ENCODE data around the gene JAKMIP1.

The JAKMIP1 gene

GRCh38 chr4:6027392-6027791 lies 173.0 kb downstream of the JAKMIP1 start:
- Histone ChIP-seq H3K4me1 (ENCODE audit: control insufficient read depth, insufficient read depth, low read length) (0 out of 2 replicates have a peak, but pooled peaks cover 1% of the 10 kb centered on the region), H3K27me3 (ENCODE audit: control insufficient read depth, insufficient read depth, low read length) (no peaks in the 10 kb centered on the region), H3K4me3 (ENCODE audit: low read length) (no peak overlapping the region), H3K27ac (ENCODE audit: low read length) (no peak overlapping the region), H3K9me3 (ENCODE audit: control insufficient read depth, insufficient read depth, low read length) (no peaks in the 10 kb centered on the region), H3K36me3 (ENCODE audit: control insufficient read depth, insufficient read depth, low read length) (no peaks in the 10 kb centered on the region)
- no peak for DNase-seq (ENCODE audit: low read depth, low spot score)
- WGBS (ENCODE audit: insufficient coverage, insufficient read length), result no CpG with 5 or more reads among the region's 9 CpGs

GRCh38 chr4:6024313-6024960 lies 175.9 kb downstream of the JAKMIP1 start:
- WGBS (ENCODE audit: insufficient coverage, insufficient read length), result no CpG with 5 or more reads among the region's 20 CpGs
- DNase-seq (ENCODE audit: low read depth, low spot score), result no peak

GRCh38 chr4:6023731-6024130 lies 176.6 kb downstream of the JAKMIP1 start:
- 100% methylated on average over 3 of the region's 10 CpGs for WGBS (ENCODE audit: insufficient coverage, insufficient read length)
- Histone ChIP-seq H3K27ac (ENCODE audit: low read length) (no peak overlapping the region), H3K27me3 (ENCODE audit: control insufficient read depth, insufficient read depth, low read length) (no peaks in the 10 kb centered on the region), H3K36me3 (ENCODE audit: control insufficient read depth, insufficient read depth, low read length) (no peaks in the 10 kb centered on the region), H3K9me3 (ENCODE audit: control insufficient read depth, insufficient read depth, low read length) (no peaks in the 10 kb centered on the region), H3K4me1 (ENCODE audit: control insufficient read depth, insufficient read depth, low read length) (no peaks in the 10 kb centered on the region), H3K4me3 (ENCODE audit: low read length) (no peak overlapping the region)
- no peak for DNase-seq (ENCODE audit: low read depth, low spot score)

More at GRCh38 chr4:6024313-6024960, 175.9 kb downstream of the JAKMIP1 start:
- Histone ChIP-seq H3K9me3 (ENCODE audit: control insufficient read depth, insufficient read depth, low read length) (no peaks in the 10 kb centered on the region), H3K36me3 (ENCODE audit: control insufficient read depth, insufficient read depth, low read length) (no peaks in the 10 kb centered on the region), H3K27ac (ENCODE audit: low read length) (no peak overlapping the region), H3K27me3 (ENCODE audit: control insufficient read depth, insufficient read depth, low read length) (no peaks in the 10 kb centered on the region), H3K4me3 (ENCODE audit: low read length) (no peak overlapping the region), H3K4me1 (ENCODE audit: control insufficient read depth, insufficient read depth, low read length) (0 out of 2 replicates have a peak, but pooled peaks cover 1% of the 10 kb centered on the region)

GRCh38 chr4:6022607-6023288 lies 177.6 kb downstream of the JAKMIP1 start:
- no peak overlapping the region for H3K27ac ChIP-seq (ENCODE audit: low read length)
- no peaks in the 10 kb centered on the region for H3K9me3 ChIP-seq (ENCODE audit: control insufficient read depth, insufficient read depth, low read length)
- no peaks in the 10 kb centered on the region for H3K36me3 ChIP-seq (ENCODE audit: control insufficient read depth, insufficient read depth, low read length)
- no peak for DNase-seq (ENCODE audit: low read depth, low spot score)
- no peaks in the 10 kb centered on the region for H3K4me1 ChIP-seq (ENCODE audit: control insufficient read depth, insufficient read depth, low read length)
- no peak overlapping the region for H3K4me3 ChIP-seq (ENCODE audit: low read length)
- no CpG with 5 or more reads among the region's 30 CpGs for WGBS (ENCODE audit: insufficient coverage, insufficient read length)
- H3K27me3 ChIP-seq (ENCODE audit: control insufficient read depth, insufficient read depth, low read length), result no peaks in the 10 kb centered on the region

GRCh38 chr4:6021831-6022606 lies 178.3 kb downstream of the JAKMIP1 start:
- no peak for DNase-seq (ENCODE audit: low read depth, low spot score)
- no CpG with 5 or more reads among the region's 20 CpGs for WGBS (ENCODE audit: insufficient coverage, insufficient read length)
- H3K27me3 ChIP-seq (ENCODE audit: control insufficient read depth, insufficient read depth, low read length), result no peaks in the 10 kb centered on the region

GRCh38 chr4:6020613-6021012 lies 179.7 kb downstream of the JAKMIP1 start:
- DNase-seq (ENCODE audit: low read depth, low spot score), result no peak
- Histone ChIP-seq H3K9me3 (ENCODE audit: control insufficient read depth, insufficient read depth, low read length) (no peaks in the 10 kb centered on the region), H3K36me3 (ENCODE audit: control insufficient read depth, insufficient read depth, low read length) (no peaks in the 10 kb centered on the region), H3K27me3 (ENCODE audit: control insufficient read depth, insufficient read depth, low read length) (no peaks in the 10 kb centered on the region), H3K4me1 (ENCODE audit: control insufficient read depth, insufficient read depth, low read length) (no peaks in the 10 kb centered on the region), H3K4me3 (ENCODE audit: low read length) (no peak overlapping the region), H3K27ac (ENCODE audit: low read length) (no peak overlapping the region)
- WGBS (ENCODE audit: insufficient coverage, insufficient read length), result no CpG with 5 or more reads among the region's 8 CpGs

More at GRCh38 chr4:6021831-6022606, 178.3 kb downstream of the JAKMIP1 start:
- H3K4me3 ChIP-seq (ENCODE audit: low read length), result no peak overlapping the region
- no peaks in the 10 kb centered on the region for H3K4me1 ChIP-seq (ENCODE audit: control insufficient read depth, insufficient read depth, low read length)
- H3K27ac ChIP-seq (ENCODE audit: low read length), result no peak overlapping the region
- no peaks in the 10 kb centered on the region for H3K36me3 ChIP-seq (ENCODE audit: control insufficient read depth, insufficient read depth, low read length)
- H3K9me3 ChIP-seq (ENCODE audit: control insufficient read depth, insufficient read depth, low read length), result no peaks in the 10 kb centered on the region

GRCh38 chr4:6019316-6020263 lies 180.8 kb downstream of the JAKMIP1 start:
- Histone ChIP-seq H3K27me3 (ENCODE audit: control insufficient read depth, insufficient read depth, low read length) (no peaks in the 10 kb centered on the region), H3K9me3 (ENCODE audit: control insufficient read depth, insufficient read depth, low read length) (no peaks in the 10 kb centered on the region), H3K4me3 (ENCODE audit: low read length) (no peak overlapping the region), H3K4me1 (ENCODE audit: control insufficient read depth, insufficient read depth, low read length) (no peaks in the 10 kb centered on the region), H3K27ac (ENCODE audit: low read length) (no peak overlapping the region), H3K36me3 (ENCODE audit: control insufficient read depth, insufficient read depth, low read length) (no peaks in the 10 kb centered on the region)
- WGBS (ENCODE audit: insufficient coverage, insufficient read length), result no CpG with 5 or more reads among the region's 22 CpGs
- no peak for DNase-seq (ENCODE audit: low read depth, low spot score)

GRCh38 chr4:6018331-6018730 lies 182.0 kb downstream of the JAKMIP1 start, which contains the start of gene C4orf50:
C4orf50 (minus strand) TSS chr4:6018431.
- no peak within 1 kb of the TSS for H3K4me3 ChIP-seq (ENCODE audit: low read length)
- no peaks in the 10 kb centered on the region for H3K4me1 ChIP-seq (ENCODE audit: control insufficient read depth, insufficient read depth, low read length)
- no CpG with 5 or more reads among the region's 8 CpGs for WGBS (ENCODE audit: insufficient coverage, insufficient read length)
- H3K27ac ChIP-seq (ENCODE audit: low read length), result no peak within 1 kb of the TSS
- no peaks in the 10 kb centered on the region for H3K27me3 ChIP-seq (ENCODE audit: control insufficient read depth, insufficient read depth, low read length)
- H3K36me3 ChIP-seq (ENCODE audit: control insufficient read depth, insufficient read depth, low read length), result no peaks in the 10 kb centered on the region
- no peaks in the 10 kb centered on the region for H3K9me3 ChIP-seq (ENCODE audit: control insufficient read depth, insufficient read depth, low read length)
- no peak for DNase-seq (ENCODE audit: low read depth, low spot score)

GRCh38 chr4:6017800-6018199 lies 182.5 kb downstream of the JAKMIP1 start:
- no peak for DNase-seq (ENCODE audit: low read depth, low spot score)
- no peak overlapping the region for H3K27ac ChIP-seq (ENCODE audit: low read length)
- H3K36me3 ChIP-seq (ENCODE audit: control insufficient read depth, insufficient read depth, low read length), result no peaks in the 10 kb centered on the region
- no peak overlapping the region for H3K4me3 ChIP-seq (ENCODE audit: low read length)
- no peaks in the 10 kb centered on the region for H3K4me1 ChIP-seq (ENCODE audit: control insufficient read depth, insufficient read depth, low read length)
- WGBS (ENCODE audit: insufficient coverage, insufficient read length), result no CpG with 5 or more reads among the region's 11 CpGs
- no peaks in the 10 kb centered on the region for H3K27me3 ChIP-seq (ENCODE audit: control insufficient read depth, insufficient read depth, low read length)
- H3K9me3 ChIP-seq (ENCODE audit: control insufficient read depth, insufficient read depth, low read length), result no peaks in the 10 kb centered on the region

- no CpG with 5 or more reads among the region's 10 CpGs for WGBS (ENCODE audit: insufficient coverage, insufficient read length)
- no peak for DNase-seq (ENCODE audit: low read depth, low spot score)
- no peaks in the 10 kb centered on the region for H3K36me3 ChIP-seq (ENCODE audit: control insufficient read depth, insufficient read depth, low read length)
- H3K27me3 ChIP-seq (ENCODE audit: control insufficient read depth, insufficient read depth, low read length), result no peaks in the 10 kb centered on the region
- H3K4me1 ChIP-seq (ENCODE audit: control insufficient read depth, insufficient read depth, low read length), result no peaks in the 10 kb centered on the region
- H3K4me3 ChIP-seq (ENCODE audit: low read length), result no peak overlapping the region
- no peak overlapping the region for H3K27ac ChIP-seq (ENCODE audit: low read length)
- no peaks in the 10 kb centered on the region for H3K9me3 ChIP-seq (ENCODE audit: control insufficient read depth, insufficient read depth, low read length)
Measured at GRCh38 chr4:6017030-6017429, 183.3 kb downstream of the JAKMIP1 start.

Measured in iPS DF 6.9 (cell line).